ENCODE measurements around the gene TUBB.

- TF ChIP-seq POLR2A (IDR thresholded peaks at IDR 0.05) (no peak), CTCF (IDR thresholded peaks at IDR 0.05) (no peak)
Measured at GRCh38 chr6:30705620-30706019, 14.5 kb upstream of the TUBB start.
